Coronary artery (tissue), 2 donors: ENCODE results near the gene TSEN54.
"Not testable (repeated sequence)": the region's sequence is repeated elsewhere in the genome, so short reads cannot be mapped to it uniquely, and the experiment has no call there.

Experiments used
- DNase-seq: peaks from one replicate; pipeline ENCODE4 v3.0.0-alpha.2; 2017; ENCODE audit warnings: low spot score
- H3K27ac ChIP-seq, 2 donors: fragments of 200-600 bp; sonication (generic); one replicate each; pipeline ENCODE4 v1.5.1; 2016 to 2019
- H3K4me3 ChIP-seq: fragments of 200-600 bp; sonication (generic); 2 replicates; pipeline ENCODE4 v1.5.1; 2016; ENCODE audit warnings: mild to moderate bottlenecking, moderate library complexity
- CTCF ChIP-seq: fragments of 200-600 bp; sonication (generic); IDR thresholded peaks from one replicate; pipeline ENCODE4 v1.5.1; 2019; ENCODE audit warnings: antibody characterized with exemption

TSEN54 gene

GRCh38 chr17:75518983-75519537, 2.7 kb downstream of the TSEN54 start:
- no peak for DNase-seq
- Histone ChIP-seq H3K4me3 (no peak overlapping the region), H3K27ac (no peak overlapping the region)
- no peak for TF ChIP-seq CTCF

DNA sequence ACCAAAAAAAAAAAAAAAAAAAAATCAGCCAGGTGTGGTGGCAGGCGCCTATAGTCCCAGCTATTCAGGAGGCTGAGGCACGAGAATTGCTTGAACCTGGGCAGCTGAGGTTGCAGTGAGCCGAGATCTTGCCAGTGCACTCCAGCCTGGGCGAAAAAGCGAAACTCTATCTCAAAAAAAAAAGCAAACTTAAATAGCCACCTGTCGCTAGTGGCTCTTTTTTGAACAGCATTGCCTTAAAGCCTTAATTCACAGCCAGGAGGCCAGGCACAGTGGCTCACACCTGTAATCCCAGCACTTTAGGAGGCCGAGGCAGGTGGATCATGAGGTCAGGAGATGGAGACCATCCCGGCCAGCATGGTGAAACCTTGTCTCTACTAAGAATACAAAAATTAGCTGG, 4.1 kb downstream of the TSEN54 start:
- H3K4me3 ChIP-seq, H3K27ac ChIP-seq, DNase-seq: not testable (repeated sequence)

DNA sequence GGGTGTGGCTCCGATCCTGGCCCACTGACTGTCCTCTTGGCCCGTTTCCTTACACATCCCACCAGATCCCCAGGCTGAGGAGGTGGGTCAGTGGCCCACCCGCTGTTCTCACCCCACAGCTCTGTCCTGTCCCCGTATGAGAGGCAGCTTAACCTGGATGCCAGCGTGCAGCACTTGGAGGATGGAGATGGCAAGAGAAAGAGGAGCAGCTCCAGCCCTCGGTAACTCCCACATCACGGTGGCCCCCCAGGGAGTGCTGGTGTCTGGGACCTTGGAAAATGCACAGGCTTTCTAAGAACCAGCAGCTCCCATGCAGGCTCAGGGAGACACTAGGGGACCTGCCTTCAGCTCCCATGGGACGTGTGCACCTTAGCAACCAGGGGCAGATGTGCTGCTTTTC, 5.0 kb downstream of the TSEN54 start:
- no peak overlapping the region for H3K27ac ChIP-seq
- no peak for TF ChIP-seq CTCF
- DNase-seq, result peak; percentile 65
- H3K4me3 ChIP-seq, result no peak overlapping the region

- Histone ChIP-seq H3K27ac (no peak overlapping the region), H3K4me3 (no peak overlapping the region)
- TF ChIP-seq CTCF, result no peak
- no peak for DNase-seq
These were observed 5.8 kb downstream of the TSEN54 start for GRCh38 chr17:75521951-75522727.

- TF ChIP-seq CTCF, result no peak
- no peak for DNase-seq
- H3K27ac ChIP-seq, result no peak overlapping the region
- H3K4me3 ChIP-seq, result no peak overlapping the region
These were observed 7.3 kb downstream of the TSEN54 start for GRCh38 chr17:75523647-75524046.

DNA sequence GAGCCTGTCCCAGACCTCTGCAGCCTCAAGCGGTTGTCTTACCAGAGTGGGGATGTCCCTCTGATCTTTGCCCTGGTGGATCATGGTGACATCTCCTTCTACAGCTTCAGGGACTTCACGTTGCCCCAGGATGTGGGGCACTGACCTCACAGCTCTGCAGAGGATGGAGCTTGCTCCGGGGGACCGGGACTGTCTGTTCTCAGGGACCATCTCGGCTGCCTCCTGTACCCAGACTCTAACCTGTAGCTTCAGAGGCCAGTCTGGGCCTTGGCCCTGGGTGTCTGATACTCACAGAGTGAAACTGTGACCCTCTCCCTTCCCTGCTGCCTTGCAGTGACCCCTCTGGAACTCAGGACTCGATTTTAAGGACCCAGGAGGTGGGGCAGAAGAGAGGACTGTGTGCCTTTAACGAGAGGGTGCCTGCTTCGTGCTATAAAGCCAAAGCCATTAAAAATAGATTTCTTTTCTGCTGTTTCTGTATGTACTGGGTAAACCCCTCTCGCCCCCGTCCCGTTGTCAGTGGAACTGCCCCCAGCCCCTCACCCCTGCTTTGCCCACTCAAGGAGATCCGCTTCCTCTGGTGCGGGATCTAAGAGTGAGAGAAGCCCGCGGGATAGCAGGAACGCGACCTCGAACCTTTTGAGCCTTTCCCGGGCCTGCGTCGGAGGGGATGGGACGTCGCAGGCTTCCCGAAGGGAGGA, 8.1 kb downstream of the TSEN54 start:
- Histone ChIP-seq H3K4me3 (peak overlapping the region; percentile 83), H3K27ac (peak overlapping the region; percentile 36 to 85)
- no peak for TF ChIP-seq CTCF
- DNase-seq, result no peak

- H3K27ac ChIP-seq, result peak within 1 kb of the TSS; percentile 36 to 85
- DNase-seq, result no peak
- peak within 1 kb of the TSS; percentile 83 for H3K4me3 ChIP-seq
- TF ChIP-seq CTCF, result peak; percentile 19
These were observed 8.9 kb downstream of the TSEN54 start, which contains the start of gene LLGL2 for GRCh38 chr17:75524970-75525805. TSS of gene LLGL2 (plus strand) at chr17:75525697. CDS start at chr17:75543427, 17,730 bp downstream.
